Mucosa of gallbladder (tissue), 1 donor: ENCODE data around the gene TEX44. TPM values are rescaled to one million over a fixed set of nuclear protein-coding genes. Genes with fewer than 3 reads are reported as not detected.

Source experiments
- DNase-seq: peaks from one replicate; pipeline ENCODE4 v3.0.0-alpha.2; 2020; ENCODE audit warnings: low spot score
- total RNA-seq: library from RNA; stranded (reverse); gene quantifications from one replicate; pipeline ENCODE4 v1.2.1, GENCODE V29; 2021
- donor health status: DM: no; HTN: no; CAD: no.

Gene TEX44
- total RNA-seq, 1 donor from 2014 or later, result not detected

DNA sequence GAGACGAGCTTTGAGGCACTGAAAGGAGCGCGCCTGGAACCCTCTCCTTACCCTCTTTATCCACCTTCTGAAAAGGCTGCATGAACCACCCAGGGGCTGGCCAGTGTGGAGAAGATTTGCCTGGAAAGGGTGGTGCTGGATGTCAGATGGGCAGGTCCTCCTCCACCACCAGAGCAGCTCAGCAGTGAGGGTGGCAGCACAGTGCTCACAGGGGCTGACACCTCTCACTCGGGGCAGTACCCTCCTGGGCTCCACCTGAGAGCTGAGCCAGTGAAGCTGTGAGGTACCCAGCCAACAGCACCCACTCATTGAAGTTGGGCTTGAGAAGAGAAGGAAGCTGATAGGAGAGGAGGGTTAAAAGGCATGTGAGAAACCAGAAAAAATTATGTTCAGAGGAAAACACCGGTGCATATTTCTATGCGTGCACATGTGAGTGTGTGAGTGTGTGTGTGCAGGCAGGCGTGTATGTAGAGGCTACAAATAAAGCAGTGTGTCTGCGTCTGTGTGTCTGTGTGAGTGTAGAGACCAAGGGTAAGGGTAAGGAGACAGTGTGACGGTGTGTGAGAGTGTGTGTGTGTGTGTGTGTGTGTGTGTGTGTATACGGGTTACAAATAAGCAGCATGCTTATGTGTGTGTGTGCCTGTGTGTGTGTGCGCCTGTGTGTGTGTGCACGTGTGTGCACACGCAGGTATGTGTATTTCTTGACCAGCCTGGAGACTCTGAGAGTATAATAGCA, 40.7 kb downstream of the TEX44 start:
- DNase-seq, result no peak

DNA sequence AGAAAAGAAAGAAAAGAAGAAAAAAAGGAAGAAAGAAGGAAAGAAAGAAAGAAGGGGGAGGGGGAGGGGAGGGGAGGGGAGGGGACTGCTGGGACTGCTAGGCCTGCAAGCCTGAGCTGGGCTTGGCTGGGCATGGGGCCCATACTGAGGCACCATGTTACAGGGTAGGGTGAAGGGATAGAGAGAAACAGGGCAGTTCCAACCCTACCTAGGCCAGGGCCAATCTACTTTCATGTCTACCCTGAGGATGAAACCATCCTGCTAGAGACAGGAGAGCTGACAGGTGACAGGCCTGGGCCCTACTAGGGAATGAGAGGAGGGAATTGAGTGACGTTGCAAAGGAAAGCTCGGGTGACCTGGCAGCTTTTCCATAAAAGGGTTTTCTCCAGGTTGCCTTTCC, 41.7 kb downstream of the TEX44 start:
- no peak for DNase-seq

DNA sequence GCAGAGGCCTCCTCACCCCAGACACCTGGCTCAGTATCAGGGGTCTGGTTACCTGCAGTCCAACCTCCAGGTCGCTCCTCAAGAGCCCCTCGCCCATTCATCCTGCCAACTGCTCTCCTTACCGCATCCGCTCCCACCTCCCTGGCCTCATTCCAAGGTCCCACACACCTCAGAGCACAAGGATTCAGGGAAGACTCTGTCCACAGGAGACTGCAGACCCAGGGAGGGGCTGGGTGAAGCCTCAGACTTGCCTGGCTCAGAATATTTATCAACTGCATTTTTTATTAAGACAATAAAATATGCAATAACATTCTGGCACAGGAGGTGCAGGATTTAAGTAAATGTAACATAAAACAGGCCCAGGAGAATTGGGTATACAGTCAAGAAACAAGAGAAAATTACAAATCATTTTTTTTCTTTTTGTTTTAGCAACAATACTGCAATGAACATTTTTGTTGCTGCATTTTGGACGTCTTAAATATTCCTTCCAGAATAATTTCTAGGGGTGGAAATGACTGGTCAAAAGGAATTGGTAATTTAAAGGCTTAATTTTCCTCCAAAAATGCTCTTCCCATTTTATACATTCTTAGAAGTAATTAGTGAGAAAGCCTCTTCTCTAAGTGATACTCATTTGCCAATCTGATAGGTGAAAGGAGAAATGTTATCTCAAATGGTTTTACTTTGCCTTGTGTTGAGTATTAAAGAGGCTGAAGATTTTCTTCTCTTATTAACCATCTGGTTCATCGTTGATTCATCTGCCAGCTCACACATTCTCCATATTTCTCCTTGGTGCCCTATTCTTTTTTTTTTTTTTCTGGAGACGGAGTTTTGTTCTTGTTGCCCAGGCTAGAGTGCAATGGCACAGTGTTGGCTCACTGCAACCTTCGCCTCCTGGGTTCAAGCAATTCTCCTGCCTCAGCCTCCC, 42.5 kb downstream of the TEX44 start:
- no peak for DNase-seq

DNA sequence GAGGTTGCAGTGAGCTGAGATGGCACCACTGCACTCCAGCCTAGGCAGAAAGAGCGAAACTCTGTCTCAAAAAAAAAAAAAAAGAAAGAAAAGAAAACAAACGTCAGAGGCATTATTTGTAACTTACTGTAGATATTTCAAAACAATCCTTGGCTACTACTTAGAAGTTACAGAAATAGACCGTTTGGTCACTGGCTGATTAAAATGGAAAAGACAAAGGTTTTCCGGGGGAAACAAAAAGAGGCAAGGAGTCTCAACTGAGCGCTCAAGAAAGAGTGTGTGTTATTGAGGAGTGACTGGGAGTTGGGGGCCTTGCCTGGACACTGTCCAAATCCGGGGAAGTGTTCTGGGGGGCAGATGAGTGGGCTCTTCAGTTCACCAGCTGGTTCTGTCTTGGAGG, 47.6 kb downstream of the TEX44 start:
- no peak for DNase-seq

DNA sequence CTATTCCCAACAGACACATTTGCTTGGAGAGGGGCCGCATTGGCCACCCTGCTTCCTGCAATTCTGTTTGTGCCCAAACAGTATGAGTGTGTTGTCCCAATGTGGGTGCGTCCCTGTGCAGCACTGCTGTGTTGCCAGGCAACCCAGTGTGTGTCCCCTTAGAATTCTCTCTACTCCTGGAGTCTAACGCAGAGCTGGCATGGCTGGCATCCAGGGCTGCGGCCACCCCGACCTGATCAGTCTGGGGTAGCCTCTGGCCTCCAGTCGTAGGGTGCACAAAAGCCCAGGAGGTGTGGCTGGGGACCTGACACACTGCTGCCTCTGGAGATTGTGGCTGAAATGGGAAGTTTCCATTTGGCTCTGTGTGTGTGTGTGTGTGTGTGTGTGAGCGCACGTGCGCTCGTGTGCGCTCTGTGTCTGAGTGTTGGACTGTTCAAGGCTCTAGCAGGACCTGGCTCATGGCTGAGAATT, 48.0 kb downstream of the TEX44 start:
- DNase-seq, result no peak

DNA sequence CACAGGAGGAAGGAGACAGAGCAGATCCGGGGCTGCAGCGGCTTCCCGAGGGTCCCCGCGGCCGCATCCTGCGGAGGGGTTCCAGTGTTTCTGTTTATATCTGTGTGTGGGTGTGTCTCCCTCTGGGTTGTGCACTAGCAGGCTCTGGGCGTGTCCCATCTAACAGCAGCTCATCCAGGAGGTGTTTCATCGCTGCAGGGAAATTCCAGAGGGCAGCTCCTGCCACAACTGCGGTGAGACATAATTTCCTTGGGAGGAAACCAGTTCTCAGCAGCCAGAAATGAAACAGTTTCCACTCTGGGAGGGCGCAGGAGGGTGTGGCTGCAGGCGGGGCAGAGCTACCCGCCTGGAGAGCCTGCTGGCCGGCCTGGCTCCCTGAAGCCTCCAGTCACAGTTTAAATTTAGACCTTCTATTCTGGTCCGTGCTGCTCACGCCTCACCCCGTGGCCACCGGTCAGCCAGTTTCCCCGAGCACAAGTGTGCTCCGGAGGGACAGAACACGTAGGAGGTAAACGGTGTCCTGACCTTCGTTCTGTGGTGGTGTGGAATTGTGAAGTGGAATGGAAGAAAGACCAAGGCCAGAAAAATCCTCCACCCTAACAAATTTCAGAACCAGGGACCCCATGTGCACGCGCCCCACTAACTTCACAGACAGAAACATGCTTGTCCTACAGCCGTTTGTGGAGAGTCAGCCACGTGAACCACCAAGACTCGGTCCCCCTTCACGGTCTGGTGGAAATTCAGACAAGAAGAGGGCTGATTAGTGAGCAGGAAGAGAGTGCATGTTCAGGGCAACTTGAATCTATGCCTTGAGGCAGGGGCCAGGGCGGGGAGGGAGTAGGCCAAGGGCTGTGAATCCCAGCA, 50.2 kb downstream of the TEX44 start:
- DNase-seq, result peak; percentile 69

DNA sequence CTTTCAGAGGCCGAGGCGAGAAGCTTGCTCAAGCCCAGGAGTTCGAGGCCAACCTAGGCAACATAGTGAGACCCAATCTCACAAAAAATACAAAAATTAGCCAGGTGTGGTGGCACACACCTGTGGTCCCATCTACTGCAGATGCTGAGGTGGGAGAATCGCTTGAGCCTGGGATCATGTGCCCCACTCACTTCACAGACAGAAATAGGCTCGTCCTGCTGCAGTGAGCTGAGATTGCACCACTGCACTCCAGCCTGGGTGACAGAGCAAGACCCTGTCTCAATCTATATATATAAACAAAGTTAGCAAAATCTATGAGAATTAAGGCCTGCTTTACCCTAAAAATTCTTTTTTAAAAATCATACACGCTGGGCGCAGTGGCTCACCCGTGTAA, 50.8 kb downstream of the TEX44 start:
- no peak for DNase-seq

Other genes with a start within 250 kb of the TEX44 start
- gene B3GNT7, start 197.2 kb upstream of the TEX44 start, total RNA-seq, result 281 TPM
- gene NCL, start 128.4 kb upstream of the TEX44 start, total RNA-seq, result 263 TPM
- gene NMUR1, start 62.4 kb upstream of the TEX44 start, total RNA-seq, result 1.1 TPM
- gene PTMA, start 115.7 kb downstream of the TEX44 start, total RNA-seq, result 763 TPM
- 24.4 TPM for gene PDE6D, start 188.4 kb downstream of the TEX44 start, total RNA-seq
- 36.9 TPM for gene COPS7B, start 193.6 kb downstream of the TEX44 start, total RNA-seq